ENCODE measurements around the gene TOM1L2. TPM values are rescaled to one million over a fixed set of nuclear protein-coding genes. Genes with fewer than 3 reads are reported as not detected.

Gene TOM1L2
- total RNA-seq, 3 donors from 2014 or later, result 32.3 to 39.1 (median 36.4) TPM

DNA sequence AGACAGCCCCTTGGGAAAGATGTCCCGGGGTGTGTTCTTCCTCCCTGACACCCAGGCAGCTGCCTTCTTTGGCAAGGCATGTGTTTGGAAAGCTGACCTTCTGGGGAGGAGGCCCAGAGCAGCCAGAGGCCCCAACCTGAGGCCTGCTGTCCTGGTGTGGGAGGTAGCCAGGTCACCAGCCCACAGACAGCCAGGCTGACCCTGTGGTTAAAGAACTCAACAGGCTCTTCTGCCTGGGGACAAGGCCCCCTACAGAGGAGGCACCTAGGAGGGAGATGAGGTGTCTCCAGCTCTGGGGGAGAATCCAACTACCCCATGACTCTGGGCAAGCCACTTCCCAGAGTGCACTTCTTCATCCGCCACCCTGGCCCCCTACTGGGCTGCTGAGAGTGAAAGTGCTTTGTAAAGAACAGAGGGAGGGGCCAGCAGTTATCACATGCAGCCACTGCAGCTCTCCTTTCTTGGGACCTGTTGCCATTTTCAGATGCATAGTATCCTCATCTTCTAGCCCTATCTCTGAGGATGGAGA lies 122.3 kb downstream of the TOM1L2 start:
- no peak for TF ChIP-seq CTCF (IDR thresholded peaks at IDR 0.05)
- Histone ChIP-seq H3K27me3 (no peaks in the 10 kb centered on the region), H3K4me3 (peak overlapping the region in 1 of 3 donors; percentile 8), H3K9me3 (no peaks in the 10 kb centered on the region), H3K27ac (peak overlapping the region; percentile 84 to 94), H3K4me1 (peaks cover 19 to 22% of the 10 kb centered on the region in 2 donors), H3K36me3 (no peaks in the 10 kb centered on the region)
- DNase-seq (ENCODE audit: low spot score in 2 of 2), result no peak
- intact Hi-C loops (cut with DNase I; ENCODE audit: low total_unique reads), result no loop called here

DNA sequence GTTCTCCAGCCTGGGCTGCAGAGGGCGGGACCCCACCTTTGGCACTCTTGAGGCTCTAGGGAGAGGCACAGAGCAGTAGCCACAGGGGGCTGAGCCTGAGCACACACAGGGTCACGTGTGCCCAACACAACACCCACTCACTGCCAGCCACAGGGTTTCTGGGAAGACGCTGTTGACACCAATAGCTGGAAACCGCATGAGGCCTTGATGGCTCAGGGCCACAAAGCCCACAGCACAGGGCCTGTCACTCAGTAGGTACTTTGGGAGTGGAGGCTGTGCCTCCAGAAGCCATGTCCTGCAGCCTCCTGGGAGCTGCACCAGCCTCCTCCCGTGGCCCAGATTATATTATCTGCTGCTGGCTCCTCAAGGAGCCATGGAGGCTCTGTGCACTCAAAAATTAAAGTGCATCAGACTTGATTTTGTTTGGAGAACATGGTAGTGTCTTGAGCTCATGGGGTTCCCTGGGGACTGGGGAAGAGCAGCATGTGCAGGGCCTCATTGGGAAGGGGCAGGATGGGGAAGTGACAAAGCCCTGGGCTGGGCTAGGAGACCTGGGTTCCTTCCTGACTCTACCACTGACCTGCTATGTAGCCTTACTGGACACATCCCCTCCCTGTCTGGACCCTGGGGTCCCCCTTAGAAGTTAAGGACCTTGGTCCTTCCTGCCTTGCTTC lies 122.9 kb downstream of the TOM1L2 start:
- peak overlapping the region; percentile 84 to 94 for H3K27ac ChIP-seq
- peaks cover 19 to 22% of the 10 kb centered on the region in 2 donors for H3K4me1 ChIP-seq
- DNase-seq (ENCODE audit: low spot score in 2 of 2), result peak in 1 of 2 donors; percentile 67

DNA sequence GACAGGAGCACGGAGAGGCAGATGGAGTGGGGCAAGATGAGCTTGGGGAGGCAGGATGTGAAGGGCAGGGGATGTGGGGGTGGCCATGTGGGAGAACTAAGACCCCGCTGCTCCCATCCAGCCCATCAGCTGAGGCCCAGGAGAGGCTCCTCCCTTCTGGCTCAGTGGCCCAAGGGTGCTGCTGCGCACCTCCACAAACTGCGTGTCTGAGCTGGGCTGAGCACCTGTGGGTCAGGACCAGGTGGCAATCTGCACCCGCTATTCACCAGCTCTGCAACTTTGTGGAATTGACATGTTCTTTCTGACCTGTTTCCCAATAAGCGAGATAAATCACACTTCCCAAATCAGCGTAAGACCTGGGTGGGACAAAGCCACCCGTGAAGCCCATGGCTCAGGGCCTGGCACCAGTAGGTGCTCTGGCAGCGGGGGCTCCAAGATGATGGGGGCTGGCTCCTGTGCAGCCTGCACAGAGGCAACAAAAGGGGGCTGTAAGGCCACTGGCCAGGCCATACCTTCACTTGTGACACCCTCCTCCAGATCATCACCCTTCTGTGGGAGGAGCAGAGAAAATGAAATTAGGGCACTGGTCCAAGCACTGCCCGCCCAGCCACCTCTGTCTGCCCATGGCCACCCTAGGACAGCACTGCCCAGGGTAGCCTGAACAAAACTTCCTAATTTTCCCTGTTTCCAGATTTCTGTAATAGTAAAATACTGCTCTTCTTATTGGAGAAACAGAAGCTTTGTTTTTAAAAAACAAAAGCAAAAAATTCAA lies 123.7 kb downstream of the TOM1L2 start:
- no peaks in the 10 kb centered on the region for H3K36me3 ChIP-seq
- intact Hi-C loops (cut with DNase I; ENCODE audit: low total_unique reads), result no loop called here
- H3K9me3 ChIP-seq, result no peaks in the 10 kb centered on the region
- peak overlapping the region; percentile 84 to 94 for H3K27ac ChIP-seq
- H3K4me1 ChIP-seq, result peaks cover 19 to 22% of the 10 kb centered on the region in 2 donors
- TF ChIP-seq CTCF (IDR thresholded peaks at IDR 0.05), result no peak
- TF ChIP-seq POLR2A (IDR thresholded peaks at IDR 0.05), result no peak
- no peak for TF ChIP-seq POLR2AphosphoS5 (IDR thresholded peaks at IDR 0.05)
- H3K27me3 ChIP-seq, result no peaks in the 10 kb centered on the region
- no peak for DNase-seq (ENCODE audit: low spot score in 2 of 2)
- H3K4me3 ChIP-seq, result no peak overlapping the region

More for the DNA sequence above, 122.9 kb downstream of the TOM1L2 start:
- Histone ChIP-seq H3K9me3 (no peaks in the 10 kb centered on the region), H3K4me3 (no peak overlapping the region), H3K27me3 (no peaks in the 10 kb centered on the region), H3K36me3 (no peaks in the 10 kb centered on the region)
- TF ChIP-seq POLR2AphosphoS5 (IDR thresholded peaks at IDR 0.05), result peak in 2 of 3 donors; percentile 28 to 92
- no peak for TF ChIP-seq POLR2A (IDR thresholded peaks at IDR 0.05)
- TF ChIP-seq CTCF (IDR thresholded peaks at IDR 0.05), result no peak
- intact Hi-C loops (cut with DNase I; ENCODE audit: low total_unique reads), result no loop called here

- peaks cover 19 to 22% of the 10 kb centered on the region in 2 donors for H3K4me1 ChIP-seq
- peak overlapping the region; percentile 15 to 84 for H3K27ac ChIP-seq
- DNase-seq (ENCODE audit: low spot score in 2 of 2), result no peak
- no peaks in the 10 kb centered on the region for H3K27me3 ChIP-seq
- TF ChIP-seq CTCF (IDR thresholded peaks at IDR 0.05), result no peak
- no peak for TF ChIP-seq POLR2AphosphoS5 (IDR thresholded peaks at IDR 0.05)
- TF ChIP-seq POLR2A (IDR thresholded peaks at IDR 0.05), result no peak
- H3K36me3 ChIP-seq, result no peaks in the 10 kb centered on the region
- no peaks in the 10 kb centered on the region for H3K9me3 ChIP-seq
- H3K4me3 ChIP-seq, result no peak overlapping the region
- intact Hi-C loops (cut with DNase I; ENCODE audit: low total_unique reads), result no loop called here
These were observed 124.5 kb downstream of the TOM1L2 start for GRCh38 chr17:17847726-17848125.

Measured in breast epithelium (tissue), 4 donors.